D721Med (cell line): Measurements from ENCODE around the gene INF2.
"Not testable (repeated sequence)": the region's sequence is repeated elsewhere in the genome, so short reads cannot be mapped to it uniquely, and the experiment has no call there.

Source experiments
- DNase-seq: peaks from one replicate; pipeline ENCODE4 v3.0.0; 2011; ENCODE audit warnings: low spot score; ENCODE audit not compliant: insufficient read length
- FAIRE-seq: peaks from 2 replicates; lab custom pipeline; 2011; peaks lifted over from hg19 to GRCh38; lab: Jason Lieb, UNC
- TF ChIP-seq, protein P1 (sequence below): IDR thresholded peaks from 2 replicates; pipeline ENCODE4 v1.5.1; 2012; ENCODE audit warnings: mild to moderate bottlenecking, control low read depth; ENCODE audit not compliant: insufficient read depth; ENCODE audit errors: missing control alignments

INF2 gene

DNA sequence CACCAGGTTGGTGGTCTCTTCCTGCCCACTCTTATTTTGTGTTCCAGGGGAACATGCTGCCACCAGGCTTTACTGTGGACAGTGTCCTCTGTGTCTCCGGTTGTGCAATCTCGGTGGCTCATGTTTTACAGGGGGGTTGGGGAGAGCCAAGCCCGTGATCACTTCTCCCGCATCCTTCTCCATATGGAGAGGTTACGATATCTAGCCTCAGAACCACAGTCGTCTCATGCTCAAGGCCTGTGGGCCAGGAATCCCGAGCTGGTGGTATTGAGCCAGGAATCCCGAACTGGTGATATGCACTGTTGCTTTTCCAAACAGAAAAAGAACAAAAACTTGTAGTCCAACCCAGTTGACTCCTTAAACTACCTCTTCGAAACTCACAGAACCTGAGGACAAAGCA, 37.0 kb upstream of the INF2 start:
- DNase-seq (no peak), FAIRE-seq (no peak)
- TF ChIP-seq, protein P1, sequence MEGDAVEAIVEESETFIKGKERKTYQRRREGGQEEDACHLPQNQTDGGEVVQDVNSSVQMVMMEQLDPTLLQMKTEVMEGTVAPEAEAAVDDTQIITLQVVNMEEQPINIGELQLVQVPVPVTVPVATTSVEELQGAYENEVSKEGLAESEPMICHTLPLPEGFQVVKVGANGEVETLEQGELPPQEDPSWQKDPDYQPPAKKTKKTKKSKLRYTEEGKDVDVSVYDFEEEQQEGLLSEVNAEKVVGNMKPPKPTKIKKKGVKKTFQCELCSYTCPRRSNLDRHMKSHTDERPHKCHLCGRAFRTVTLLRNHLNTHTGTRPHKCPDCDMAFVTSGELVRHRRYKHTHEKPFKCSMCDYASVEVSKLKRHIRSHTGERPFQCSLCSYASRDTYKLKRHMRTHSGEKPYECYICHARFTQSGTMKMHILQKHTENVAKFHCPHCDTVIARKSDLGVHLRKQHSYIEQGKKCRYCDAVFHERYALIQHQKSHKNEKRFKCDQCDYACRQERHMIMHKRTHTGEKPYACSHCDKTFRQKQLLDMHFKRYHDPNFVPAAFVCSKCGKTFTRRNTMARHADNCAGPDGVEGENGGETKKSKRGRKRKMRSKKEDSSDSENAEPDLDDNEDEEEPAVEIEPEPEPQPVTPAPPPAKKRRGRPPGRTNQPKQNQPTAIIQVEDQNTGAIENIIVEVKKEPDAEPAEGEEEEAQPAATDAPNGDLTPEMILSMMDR: no peak

DNA sequence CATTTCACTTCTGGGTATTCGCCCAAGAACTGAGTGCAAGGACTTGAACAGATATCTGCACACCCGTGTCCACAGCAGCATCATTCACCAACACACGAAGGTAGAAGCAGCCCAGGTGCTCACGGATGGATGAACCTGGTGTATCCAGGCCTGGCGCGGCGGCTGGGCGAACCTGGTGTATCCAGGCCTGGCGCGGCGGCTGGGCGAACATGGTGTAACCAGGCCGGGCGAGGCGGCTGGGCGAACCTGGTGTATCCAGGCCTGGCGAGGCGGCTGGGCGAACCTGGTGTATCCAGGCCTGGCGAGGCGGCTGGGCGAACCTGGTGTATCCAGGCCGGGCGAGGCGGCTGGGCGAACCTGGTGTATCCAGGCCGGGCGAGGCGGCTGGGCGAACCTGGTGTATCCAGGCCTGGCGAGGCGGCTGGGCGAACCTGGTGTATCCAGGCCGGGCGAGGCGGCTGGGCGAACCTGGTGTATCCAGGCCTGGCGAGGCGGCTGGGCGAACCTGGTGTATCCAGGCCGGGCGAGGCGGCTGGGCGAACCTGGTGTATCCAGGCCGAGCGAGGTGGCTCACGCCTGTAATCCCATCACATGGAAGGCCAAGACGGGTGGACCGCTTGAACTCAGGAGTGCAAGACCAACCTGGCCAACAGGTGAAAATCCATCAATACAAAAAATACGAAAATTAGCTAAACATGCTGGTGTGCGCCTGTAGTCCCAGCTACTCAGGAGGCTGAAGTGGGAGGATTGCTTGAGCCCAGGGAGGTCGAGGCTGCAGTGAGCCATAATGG, 36.1 kb upstream of the INF2 start:
- DNase-seq, FAIRE-seq: not testable (repeated sequence)

DNA sequence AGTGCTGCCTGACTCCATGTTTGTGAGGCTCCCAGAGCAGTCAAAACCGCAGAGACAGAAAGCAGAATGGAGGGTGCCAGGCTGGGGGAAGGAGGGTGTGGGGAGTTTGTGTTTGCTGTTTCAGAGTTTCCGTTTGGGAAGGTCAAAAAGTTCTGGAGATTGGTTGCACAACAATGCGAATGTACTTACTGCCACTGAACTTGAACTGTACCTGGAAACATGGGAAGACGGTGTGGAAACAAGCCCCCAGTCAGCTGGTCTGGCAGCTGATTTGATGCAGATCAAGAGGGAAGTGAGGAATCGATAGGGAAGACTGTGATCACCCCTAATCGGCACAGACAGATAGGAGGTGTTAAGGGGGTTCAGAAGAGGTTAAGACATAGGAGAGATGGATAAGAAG, 35.3 kb upstream of the INF2 start:
- DNase-seq (no peak), FAIRE-seq (no peak)
- TF ChIP-seq, protein P1: no peak

DNA sequence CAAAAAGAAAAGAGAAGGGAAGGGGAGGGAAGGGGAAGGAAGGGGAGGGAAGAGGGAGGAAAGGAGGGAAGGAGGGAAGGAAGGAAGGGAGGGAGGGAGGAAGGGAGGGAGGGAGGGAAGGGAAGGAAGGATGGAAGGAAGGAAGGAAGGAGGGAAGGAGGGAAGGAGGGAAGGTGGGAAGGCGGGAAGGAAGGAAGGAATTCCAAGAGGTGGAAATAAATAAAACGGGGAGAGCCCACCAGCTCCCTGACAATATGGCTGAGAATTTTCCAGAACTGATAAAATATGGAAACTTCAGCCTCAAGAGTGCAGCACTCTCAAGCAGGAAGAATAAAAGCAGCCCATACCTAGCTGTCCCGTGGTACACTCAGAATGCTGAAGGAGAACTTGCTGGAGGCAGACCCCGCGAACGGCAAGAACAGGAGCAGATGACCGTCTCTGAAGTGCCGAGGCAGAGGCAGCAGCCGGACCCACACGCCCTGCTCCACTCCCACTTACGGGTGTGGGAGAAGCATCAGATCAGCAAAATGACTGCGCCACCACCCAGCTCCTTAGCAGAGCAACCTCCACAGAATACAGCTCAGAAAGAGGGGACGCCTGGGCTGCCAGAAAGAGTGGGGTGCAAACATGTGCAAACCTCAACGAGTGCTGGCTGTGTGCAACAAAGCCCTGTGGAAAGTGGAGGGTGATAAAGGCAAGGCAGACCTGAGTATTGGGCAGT, 34.1 kb upstream of the INF2 start:
- TF ChIP-seq, protein P1: no peak
- FAIRE-seq: no peak
- no peak for DNase-seq

DNA sequence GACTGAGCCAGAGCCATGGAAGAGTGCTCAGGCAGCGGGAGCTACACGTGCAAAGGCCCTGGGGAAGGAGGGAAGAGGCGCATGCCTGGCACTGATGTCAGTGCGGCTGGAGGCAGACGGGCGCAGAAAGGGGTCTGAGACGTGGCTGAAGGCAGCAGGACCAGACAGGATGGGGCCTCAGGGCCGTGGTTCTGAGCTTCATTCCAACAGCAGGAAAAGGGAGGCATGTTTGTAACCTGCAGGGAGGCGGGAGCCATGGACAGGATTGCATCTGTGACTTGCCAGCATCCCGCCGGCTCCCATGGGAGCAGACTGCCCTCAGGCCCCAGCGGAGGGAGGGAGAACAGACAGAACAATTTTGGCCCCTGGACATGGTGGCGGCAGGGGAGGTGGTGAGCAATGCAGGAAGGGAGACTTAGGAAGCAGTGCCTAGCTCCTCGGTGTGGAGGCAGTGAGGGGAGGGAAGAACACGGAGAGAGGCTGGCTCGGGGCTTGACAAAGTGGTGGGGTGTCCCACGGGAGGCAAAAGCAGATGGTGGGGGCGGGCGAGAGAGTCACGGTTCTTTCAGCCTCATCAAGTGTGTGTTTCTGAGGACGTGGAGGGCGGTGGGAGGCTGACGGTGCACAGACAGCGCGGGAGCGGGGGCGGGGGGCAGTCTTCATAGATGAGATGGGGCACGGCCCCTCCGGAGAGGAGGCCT, 33.3 kb upstream of the INF2 start:
- DNase-seq (no peak), FAIRE-seq (no peak)
- TF ChIP-seq, protein P1: no peak

DNA sequence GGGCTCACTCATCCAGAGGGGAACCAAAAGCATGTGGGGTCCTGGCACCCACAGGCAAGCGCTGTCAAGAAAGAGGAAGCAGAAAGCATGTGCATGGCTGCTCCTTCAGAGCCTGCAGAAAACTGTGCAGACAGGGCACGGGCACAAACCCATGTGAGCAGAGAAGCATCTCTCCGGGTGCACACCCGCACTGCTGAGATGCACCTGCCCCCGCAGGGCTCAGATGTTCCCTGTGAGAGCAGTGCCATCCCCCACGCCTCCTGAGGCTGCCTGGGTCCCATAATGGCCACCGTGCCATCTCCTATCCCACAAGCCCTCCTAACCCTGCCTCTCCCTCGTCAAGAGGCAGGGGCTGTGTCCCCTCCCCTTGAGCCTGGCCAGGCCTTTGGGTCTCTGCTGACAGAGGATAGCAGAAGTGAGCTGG, 32.3 kb upstream of the INF2 start:
- FAIRE-seq (no peak), DNase-seq (no peak)
- TF ChIP-seq, protein P1: no peak

DNA sequence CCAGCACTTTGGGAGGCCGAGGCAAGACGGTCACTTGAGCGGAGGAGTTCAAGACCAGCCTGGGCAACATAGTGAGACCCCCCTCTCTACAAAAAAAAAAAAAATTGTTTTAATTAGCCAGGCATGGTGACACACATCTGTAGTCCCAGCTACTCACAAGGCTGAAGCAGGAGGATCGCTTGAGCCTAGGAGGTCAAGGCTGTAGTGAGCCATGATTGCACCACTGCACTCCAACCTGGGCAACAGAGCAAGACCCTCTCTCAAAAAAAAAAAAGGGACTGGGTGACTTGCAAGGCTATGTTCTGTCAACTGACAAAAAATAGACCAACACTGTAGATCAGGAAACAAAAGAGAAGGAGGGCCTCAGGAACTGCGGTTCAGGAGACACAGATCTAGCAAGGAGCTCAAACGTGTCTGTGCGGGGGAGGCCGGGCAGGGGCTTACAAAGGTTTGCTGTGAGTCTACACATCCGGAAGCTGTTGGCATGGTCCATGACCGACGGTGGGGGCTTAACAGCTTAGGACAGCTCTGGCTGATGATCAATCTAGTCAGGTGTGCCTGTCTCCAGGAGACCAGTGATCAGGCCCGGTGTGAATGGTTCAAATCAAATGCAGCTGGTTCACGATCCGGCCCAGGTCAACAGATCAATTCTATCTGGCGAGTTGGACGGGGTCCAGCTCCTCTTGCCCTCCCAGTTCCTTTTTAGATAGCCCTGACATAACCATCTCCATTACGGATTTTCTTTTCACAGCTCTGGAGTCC, 31.7 kb upstream of the INF2 start:
- no peak for FAIRE-seq
- TF ChIP-seq, protein P1: no peak
- no peak for DNase-seq
